H9 (cell line): ENCODE data around the gene RTTN. TPM values are rescaled to one million over a fixed set of nuclear protein-coding genes. Genes with fewer than 3 reads are reported as not detected.

ENCODE experiments used
- DNase-seq: peaks from one replicate; pipeline ENCODE4 v3.0.0-alpha.2; 2017
- H2AFZ ChIP-seq: one replicate; pipeline ENCODE4 v1.6.1; 2013; ENCODE audit warnings: mild to moderate bottlenecking, low read length, control low read depth, moderate library complexity
- H2AK5ac ChIP-seq: 2 replicates; pipeline ENCODE4 v1.6.1; 2013; ENCODE audit warnings: low read length, control low read depth, mixed read lengths; ENCODE audit not compliant: insufficient read length
- H2BK120ac ChIP-seq: one replicate; pipeline ENCODE4 v1.6.1; 2013; ENCODE audit warnings: low read depth, mild to moderate bottlenecking, low read length, control low read depth, inconsistent platforms; ENCODE audit not compliant: poor library complexity, severe bottlenecking
- H2BK12ac ChIP-seq: 2 replicates; pipeline ENCODE4 v1.6.1; 2013; ENCODE audit warnings: low read length, control low read depth, mixed read lengths, low read depth; ENCODE audit not compliant: insufficient read length
- H2BK15ac ChIP-seq: 2 replicates; pipeline ENCODE4 v1.6.1; 2013; ENCODE audit warnings: low read depth, low read length, control low read depth
- H2BK20ac ChIP-seq: one replicate; pipeline ENCODE4 v1.6.1; 2013; ENCODE audit warnings: low read depth, mild to moderate bottlenecking, low read length, control low read depth, inconsistent platforms; ENCODE audit not compliant: poor library complexity, severe bottlenecking
- H2BK5ac ChIP-seq: 2 replicates; pipeline ENCODE4 v1.6.1; 2013; ENCODE audit warnings: low read length, control low read depth, mixed read lengths; ENCODE audit not compliant: insufficient read length
- H3K14ac ChIP-seq: 2 replicates; pipeline ENCODE4 v1.6.1; 2013; ENCODE audit warnings: low read length, control low read depth; ENCODE audit not compliant: insufficient read depth
- H3K18ac ChIP-seq: 2 replicates; pipeline ENCODE4 v1.6.1; 2013; ENCODE audit warnings: low read depth, mild to moderate bottlenecking, mixed read lengths, low read length, control low read depth; ENCODE audit not compliant: insufficient read length
- H3K23ac ChIP-seq: 2 replicates; pipeline ENCODE4 v1.6.1; 2013; ENCODE audit warnings: low read length, control low read depth, mixed read lengths, low read depth; ENCODE audit not compliant: insufficient read length
- H3K23me2 ChIP-seq: 2 replicates; pipeline ENCODE4 v1.6.1; 2013; ENCODE audit warnings: low read depth, mild to moderate bottlenecking, mixed read lengths, low read length, control low read depth; ENCODE audit not compliant: insufficient read length, poor library complexity, severe bottlenecking
- H3K27ac ChIP-seq: 2 replicates; pipeline ENCODE4 v1.5.1; 2013; ENCODE audit warnings: low read length, control low read depth, mixed read lengths, low read depth; ENCODE audit not compliant: insufficient read length
- H3K27me3 ChIP-seq: 2 replicates; pipeline ENCODE4 v1.6.1; 2013; ENCODE audit warnings: low read length, control low read depth, inconsistent platforms; ENCODE audit not compliant: insufficient read depth
- H3K4ac ChIP-seq: 2 replicates; pipeline ENCODE4 v1.6.1; 2013; ENCODE audit warnings: low read depth, mild to moderate bottlenecking, control low read depth, inconsistent platforms, low read length, moderate library complexity
- H3K4me1 ChIP-seq: 2 replicates; pipeline ENCODE4 v1.6.1; 2013; ENCODE audit warnings: low read length, control low read depth, inconsistent platforms; ENCODE audit not compliant: insufficient read depth
- H3K4me2 ChIP-seq: 2 replicates; pipeline ENCODE4 v1.6.1; 2013; ENCODE audit warnings: low read length, control low read depth, mixed read lengths; ENCODE audit not compliant: insufficient read length, insufficient read depth
- H3K56ac ChIP-seq: 2 replicates; pipeline ENCODE4 v1.6.1; 2013; ENCODE audit warnings: low read depth, mild to moderate bottlenecking, mixed read lengths, low read length, control low read depth; ENCODE audit not compliant: insufficient read length
- H3K79me1 ChIP-seq: 2 replicates; pipeline ENCODE4 v1.6.1; 2013; ENCODE audit warnings: low read depth, mild to moderate bottlenecking, moderate library complexity, low read length, control low read depth, inconsistent platforms; ENCODE audit not compliant: insufficient read depth, poor library complexity, severe bottlenecking
- H3K79me2 ChIP-seq: 2 replicates; pipeline ENCODE4 v1.6.1; 2013; ENCODE audit warnings: low read length, control low read depth, inconsistent platforms; ENCODE audit not compliant: insufficient read depth
- H3K9ac ChIP-seq: 2 replicates; pipeline ENCODE4 v1.6.1; 2013; ENCODE audit warnings: low read length, control low read depth, mixed read lengths; ENCODE audit not compliant: insufficient read length; ENCODE audit errors: extremely low read depth
- H3K9me3 ChIP-seq: one replicate; pipeline ENCODE4 v1.6.1; 2013; ENCODE audit warnings: low read depth, low read length, inconsistent platforms; ENCODE audit not compliant: control insufficient read depth
- H3T11ph ChIP-seq: one replicate; pipeline ENCODE4 v1.6.1; 2013; ENCODE audit warnings: mild to moderate bottlenecking, low read length, control low read depth, inconsistent platforms
- H4K20me1 ChIP-seq: one replicate; pipeline ENCODE4 v1.6.1; 2013; ENCODE audit not compliant: control insufficient read depth, insufficient read length, insufficient read depth
- H4K5ac ChIP-seq: 2 replicates; pipeline ENCODE4 v1.6.1; 2013; ENCODE audit warnings: low read depth, mild to moderate bottlenecking, mixed read lengths, low read length, control low read depth; ENCODE audit not compliant: insufficient read length
- H4K8ac ChIP-seq: replicated peaks from 2 replicates; pipeline ENCODE4 v1.6.1; 2013; ENCODE audit warnings: low read length, control low read depth, mixed read lengths, low read depth; ENCODE audit not compliant: insufficient read length
- H4K91ac ChIP-seq: 2 replicates; pipeline ENCODE4 v1.6.1; 2013; ENCODE audit warnings: low read depth, mild to moderate bottlenecking, moderate library complexity, mixed read lengths, low read length, control low read depth; ENCODE audit not compliant: insufficient read length
- H3K27ac Mint-ChIP-seq, 3 experiments: 2 replicates in 2 of 3; 3 replicates in 1 of 3; pipeline ENCODE4 v1.8.0; 2020 to 2021; ENCODE audit warnings: mixed read lengths in 3 of 3, mild to moderate bottlenecking in 1 of 3, moderate library complexity in 1 of 3
- H3K27me3 Mint-ChIP-seq: 2 replicates; pipeline ENCODE4 v1.8.0; 2021; ENCODE audit warnings: low read depth, mild to moderate bottlenecking, moderate library complexity, mixed read lengths
- H3K36me3 Mint-ChIP-seq, 3 experiments: 2 replicates in 2 of 3; 3 replicates in 1 of 3; pipeline ENCODE4 v1.8.0; 2020 to 2021; ENCODE audit warnings: low read depth in 3 of 3, mixed read lengths in 3 of 3; ENCODE audit not compliant: insufficient read depth in 1 of 3
- H3K4me1 Mint-ChIP-seq, 2 experiments: 2 replicates each; pipeline ENCODE4 v1.8.0; 2020; ENCODE audit warnings: mixed read lengths in 2 of 2
- H3K4me3 Mint-ChIP-seq, 2 experiments: 2 replicates in 1 of 2; 3 replicates in 1 of 2; pipeline ENCODE4 v1.8.0; 2020 to 2021; ENCODE audit warnings: mild to moderate bottlenecking in 2 of 2, mixed read lengths in 2 of 2, moderate library complexity in 1 of 2
- H3K9me3 Mint-ChIP-seq, 2 experiments: 2 replicates in 1 of 2; 3 replicates in 1 of 2; pipeline ENCODE4 v1.8.0; 2020; ENCODE audit warnings: mild to moderate bottlenecking in 2 of 2, mixed read lengths in 2 of 2, moderate library complexity in 1 of 2
- whole genome bisulfite sequencing: extraction: QIAGEN DNeasy Blood & Tissue Kit; methylation state at CpG from one replicate; pipeline ENCODE4 v1.1.7; 2013; ENCODE audit warnings: missing lambda C conversion rate, low lambda C conversion rate, mixed read lengths; ENCODE audit not compliant: insufficient read length; ENCODE audit errors: extremely low coverage; 5-methylcytosine and 5-hydroxymethylcytosine counted together
- total RNA-seq: library from RNA; stranded (reverse); gene quantifications from 2 replicates; pipeline ENCODE4 v1.2.1, GENCODE V29; 2021
- TF ChIP-seq, protein P1 (sequence below): fragments of 200-600 bp; sonication (generic); conservative IDR thresholded peaks from 3 replicates; pipeline ENCODE4 v1.8.0; 2021; ENCODE audit warnings: antibody characterized with exemption, mild to moderate bottlenecking

RTTN gene
- total RNA-seq, 1 experiment from 2014 or later = 17.6 TPM

GRCh38 chr18:70036771-70037347, 168.6 kb downstream of the RTTN start:
- Histone ChIP-seq H3K14ac (no peak overlapping the region), H3K23ac (no peak overlapping the region), H2BK20ac (no peak overlapping the region), H2BK15ac (no peak overlapping the region), H4K91ac (no peak overlapping the region), H3K27ac (no peak overlapping the region), H3K4me2 (no peak overlapping the region), H3K18ac (no peak overlapping the region), H2AFZ (no peak overlapping the region), H3K4me1 (no peaks in the 10 kb centered on the region), H3K9me3 (no peaks in the 10 kb centered on the region), H2AK5ac (no peak overlapping the region), H2BK120ac (no peak overlapping the region), H3K79me2 (no peaks in the 10 kb centered on the region), H3K4ac (no peak overlapping the region), H4K20me1 (no peaks in the 10 kb centered on the region), H3K27me3 (no peaks in the 10 kb centered on the region), H2BK12ac (no peak overlapping the region), H3T11ph (no peak overlapping the region), H4K5ac (no peak overlapping the region), H3K9ac (no peak overlapping the region), H3K56ac (no peak overlapping the region), H2BK5ac (no peak overlapping the region), H3K23me2 (no peaks in the 10 kb centered on the region), H3K79me1 (no peaks in the 10 kb centered on the region), H4K8ac (no peak overlapping the region)
- no peaks in the 10 kb centered on the region for H3K9me3 Mint-ChIP-seq
- no peak overlapping the region for H3K4me3 Mint-ChIP-seq
- TF ChIP-seq, protein P1, sequence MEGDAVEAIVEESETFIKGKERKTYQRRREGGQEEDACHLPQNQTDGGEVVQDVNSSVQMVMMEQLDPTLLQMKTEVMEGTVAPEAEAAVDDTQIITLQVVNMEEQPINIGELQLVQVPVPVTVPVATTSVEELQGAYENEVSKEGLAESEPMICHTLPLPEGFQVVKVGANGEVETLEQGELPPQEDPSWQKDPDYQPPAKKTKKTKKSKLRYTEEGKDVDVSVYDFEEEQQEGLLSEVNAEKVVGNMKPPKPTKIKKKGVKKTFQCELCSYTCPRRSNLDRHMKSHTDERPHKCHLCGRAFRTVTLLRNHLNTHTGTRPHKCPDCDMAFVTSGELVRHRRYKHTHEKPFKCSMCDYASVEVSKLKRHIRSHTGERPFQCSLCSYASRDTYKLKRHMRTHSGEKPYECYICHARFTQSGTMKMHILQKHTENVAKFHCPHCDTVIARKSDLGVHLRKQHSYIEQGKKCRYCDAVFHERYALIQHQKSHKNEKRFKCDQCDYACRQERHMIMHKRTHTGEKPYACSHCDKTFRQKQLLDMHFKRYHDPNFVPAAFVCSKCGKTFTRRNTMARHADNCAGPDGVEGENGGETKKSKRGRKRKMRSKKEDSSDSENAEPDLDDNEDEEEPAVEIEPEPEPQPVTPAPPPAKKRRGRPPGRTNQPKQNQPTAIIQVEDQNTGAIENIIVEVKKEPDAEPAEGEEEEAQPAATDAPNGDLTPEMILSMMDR = no peak
- peaks cover 2 to 10% (median 8%) of the 10 kb centered on the region in 3 experiments; a peak in 4 of 7 replicates for H3K36me3 Mint-ChIP-seq
- peak overlapping the region in 2 of 3 experiments; percentile 86 to 88; a peak in 3 of 7 replicates for H3K27ac Mint-ChIP-seq
- DNase-seq = no peak
- H3K4me1 Mint-ChIP-seq = no peaks in the 10 kb centered on the region
- H3K27me3 Mint-ChIP-seq = no peaks in the 10 kb centered on the region
- no CpG with 5 or more reads among the region's 8 CpGs for WGBS
